DND-41 (cell line): Measurements from ENCODE around the gene ARFRP1.

Experiments used
- ATAC-seq: fragments of 200-7000 bp; cut with Tn5 transposase; 3 replicates; pipeline ENCODE4 v1.9.1; 2021; ENCODE audit warnings: low read depth; ENCODE audit not compliant: insufficient read depth
- DNase-seq: peaks from one replicate; pipeline ENCODE4 v3.0.0-alpha.2; 2020
- H2AFZ ChIP-seq: 2 replicates; pipeline ENCODE4 v1.6.0; 2012; ENCODE audit warnings: low read depth, low read length
- H3K27ac ChIP-seq: 2 replicates; pipeline ENCODE4 v1.5.1; 2012; ENCODE audit warnings: low read length, inconsistent platforms
- H3K27me3 ChIP-seq: fragments of 200-600 bp; sonication (generic); 2 replicates; pipeline ENCODE4 v1.6.0; 2012; ENCODE audit warnings: low read length, mild to moderate bottlenecking, inconsistent platforms; ENCODE audit not compliant: insufficient read depth, poor library complexity
- H3K36me3 ChIP-seq: 2 replicates; pipeline ENCODE4 v1.5.1; 2012; ENCODE audit warnings: low read length, inconsistent platforms; ENCODE audit not compliant: insufficient read depth
- H3K4me1 ChIP-seq: 2 replicates; pipeline ENCODE4 v1.5.1; 2012; ENCODE audit warnings: mild to moderate bottlenecking, low read length; ENCODE audit not compliant: insufficient read depth
- H3K4me2 ChIP-seq: 2 replicates; pipeline ENCODE4 v1.6.0; 2012; ENCODE audit warnings: mild to moderate bottlenecking, moderate library complexity, low read length, inconsistent platforms; ENCODE audit not compliant: insufficient read depth
- H3K4me3 ChIP-seq, 2 experiments: fragments of 200-600 bp in 1 of 2; shearing (Covaris generic) in 1 of 2; 2 replicates each; pipeline ENCODE4 v1.5.1; 2012 to 2016; ENCODE audit warnings: inconsistent platforms in 2 of 2, low read length in 2 of 2, mild to moderate bottlenecking in 2 of 2, low read depth in 1 of 2, moderate library complexity in 1 of 2
- H3K79me2 ChIP-seq: 2 replicates; pipeline ENCODE4 v1.6.0; 2012; ENCODE audit warnings: low read length, inconsistent platforms; ENCODE audit not compliant: insufficient read depth
- H3K9ac ChIP-seq: 2 replicates; pipeline ENCODE4 v1.6.0; 2012; ENCODE audit warnings: low read depth, mild to moderate bottlenecking, inconsistent platforms, low read length, moderate library complexity
- H3K9me3 ChIP-seq: 2 replicates; pipeline ENCODE4 v1.5.1; 2012; ENCODE audit warnings: low read length, moderate library complexity, mild to moderate bottlenecking, inconsistent platforms; ENCODE audit not compliant: insufficient read depth, severe bottlenecking
- H4K20me1 ChIP-seq: 2 replicates; pipeline ENCODE4 v1.6.0; 2012; ENCODE audit warnings: low read length; ENCODE audit not compliant: insufficient read depth
- CTCF ChIP-seq: IDR thresholded peaks from 2 replicates; pipeline ENCODE4 v1.5.1; 2012; ENCODE audit warnings: borderline replicate concordance, low read length, moderate library complexity, mild to moderate bottlenecking; ENCODE audit not compliant: poor library complexity, severe bottlenecking; ENCODE audit errors: extremely low read depth
- EZH2 ChIP-seq: IDR thresholded peaks from 3 replicates; pipeline ENCODE4 v1.6.1; 2012; ENCODE audit warnings: borderline replicate concordance, low read depth, mild to moderate bottlenecking, moderate library complexity, low read length, inconsistent platforms; ENCODE audit not compliant: severe bottlenecking

ARFRP1 gene

GRCh38 chr20:63698739-63699465, 8.9 kb downstream of the ARFRP1 start:
- no peak for ATAC-seq
- Histone ChIP-seq H3K79me2 (no peaks in the 10 kb centered on the region; the same call in none of the 2 replicates), H3K9ac (no peak overlapping the region), H3K4me3 (no peak overlapping the region), H2AFZ (no peak overlapping the region), H3K9me3 (no peaks in the 10 kb centered on the region), H4K20me1 (peaks cover 54% of the 10 kb centered on the region), H3K27me3 (no peaks in the 10 kb centered on the region), H3K4me2 (no peak overlapping the region), H3K27ac (no peak overlapping the region), H3K36me3 (peaks cover 68% of the 10 kb centered on the region), H3K4me1 (no peaks in the 10 kb centered on the region)
- DNase-seq, result no peak
- no peak for TF ChIP-seq EZH2
- no peak for TF ChIP-seq CTCF

- no peaks in the 10 kb centered on the region for H3K9me3 ChIP-seq
- H2AFZ ChIP-seq, result no peak overlapping the region
- no peaks in the 10 kb centered on the region for H3K27me3 ChIP-seq
- H3K36me3 ChIP-seq, result peaks cover 62% of the 10 kb centered on the region
- no peak overlapping the region for H3K4me2 ChIP-seq
- H3K9ac ChIP-seq, result no peak overlapping the region
- no peak for DNase-seq
- H3K27ac ChIP-seq, result no peak overlapping the region
- TF ChIP-seq EZH2 (no peak), CTCF (no peak)
- H3K4me3 ChIP-seq, result no peak overlapping the region
- peaks cover 46% of the 10 kb centered on the region for H4K20me1 ChIP-seq
- H3K4me1 ChIP-seq, result no peaks in the 10 kb centered on the region
- H3K79me2 ChIP-seq, result no peaks in the 10 kb centered on the region; the same call in 1 of the 2 replicates
- no peak for ATAC-seq
Observed at GRCh38 chr20:63697868-63698545, 9.8 kb downstream of the ARFRP1 start.

- no peak for DNase-seq
- H3K36me3 ChIP-seq, result peaks cover 59% of the 10 kb centered on the region
- H3K9me3 ChIP-seq, result no peaks in the 10 kb centered on the region
- H3K4me3 ChIP-seq, result no peak overlapping the region
- H3K4me1 ChIP-seq, result no peaks in the 10 kb centered on the region
- peak; percentile 10 for ATAC-seq
- no peak overlapping the region for H2AFZ ChIP-seq
- H3K79me2 ChIP-seq, result no peaks in the 10 kb centered on the region
- peaks cover 40% of the 10 kb centered on the region for H4K20me1 ChIP-seq
- H3K27me3 ChIP-seq, result no peaks in the 10 kb centered on the region
- TF ChIP-seq CTCF (no peak), EZH2 (no peak)
- H3K9ac ChIP-seq, result no peak overlapping the region
- H3K4me2 ChIP-seq, result no peak overlapping the region
- no peak overlapping the region for H3K27ac ChIP-seq
Observed at GRCh38 chr20:63697357-63697867, 10.4 kb downstream of the ARFRP1 start.
